ENCODE data around the gene ZNF181. TPM values are rescaled to one million over a fixed set of nuclear protein-coding genes. Genes with fewer than 3 reads are reported as not detected.

ZNF181 gene
- total and polyA plus RNA-seq, 4 donors = 8.9 to 15.2 (median 10.0) TPM

GRCh38 chr19:34725400-34725799 lies 8.6 kb upstream of the ZNF181 start (continued):
- TF ChIP-seq GABPA (IDR thresholded peaks at IDR 0.05 in 1 of 2, conservative IDR thresholded peaks at IDR 0.05 in 1 of 2) = no peak

DNA sequence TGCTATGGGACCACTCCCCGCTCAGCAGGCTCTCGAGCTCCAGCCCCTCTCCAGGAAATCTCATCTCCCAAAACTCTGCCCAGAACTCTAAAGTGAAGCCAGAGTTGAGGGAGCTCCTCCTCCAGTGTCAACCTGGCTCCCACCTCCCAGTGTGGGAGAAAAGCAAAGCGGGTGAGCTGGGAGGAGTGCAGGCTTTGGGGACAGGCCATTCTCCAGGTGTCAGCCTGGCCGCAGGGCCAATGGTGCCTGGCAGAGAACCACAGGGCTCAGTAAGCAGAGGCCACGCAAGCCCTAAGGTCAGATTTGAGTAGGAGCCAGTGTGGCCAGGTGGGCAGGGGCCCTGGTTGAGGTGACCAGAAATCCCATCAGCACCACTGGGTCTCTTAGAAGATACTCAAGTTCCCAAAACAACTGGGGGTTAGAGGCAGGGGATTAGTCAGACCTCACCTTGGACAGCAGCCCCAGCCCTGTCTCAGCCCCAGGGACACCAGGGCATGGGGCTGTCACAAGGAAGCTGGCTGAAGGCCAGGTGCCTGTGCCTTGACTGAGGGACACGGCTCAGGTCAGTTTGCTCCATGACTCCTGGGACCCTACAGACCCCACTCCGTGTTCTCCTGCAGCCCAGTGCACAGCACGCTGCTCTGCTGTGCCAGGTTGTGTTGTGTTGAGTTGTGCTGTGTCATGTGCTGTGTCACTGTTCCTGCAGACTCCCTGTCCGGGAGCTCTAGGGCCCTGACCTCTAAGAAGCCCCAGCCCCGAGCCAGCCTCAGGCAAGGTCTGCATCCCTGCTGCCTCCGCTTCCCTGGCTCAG lies 2.8 kb upstream of the ZNF181 start:
- no peak for DNase-seq (ENCODE audit: low spot score)
- no peaks in the 10 kb centered on the region for H3K27me3 ChIP-seq (ENCODE audit: control insufficient read depth in 4 of 4, insufficient read depth in 4 of 4, low read length in 3 of 4)
- TF ChIP-seq TAF1 (conservative IDR thresholded peaks at IDR 0.05) (no peak), SP1 (IDR thresholded peaks at IDR 0.05) (no peak), GABPA (IDR thresholded peaks at IDR 0.05 in 1 of 2, conservative IDR thresholded peaks at IDR 0.05 in 1 of 2) (no peak), RXRA (IDR thresholded peaks at IDR 0.05) (no peak), FOXA1 (IDR thresholded peaks at IDR 0.05) (no peak), JUND (IDR thresholded peaks at IDR 0.05) (no peak), HNF4G (IDR thresholded peaks at IDR 0.05) (no peak), FOXA2 (IDR thresholded peaks at IDR 0.05) (no peak), MAX (IDR thresholded peaks at IDR 0.05) (no peak)
- TF ChIP-seq, protein P1, sequence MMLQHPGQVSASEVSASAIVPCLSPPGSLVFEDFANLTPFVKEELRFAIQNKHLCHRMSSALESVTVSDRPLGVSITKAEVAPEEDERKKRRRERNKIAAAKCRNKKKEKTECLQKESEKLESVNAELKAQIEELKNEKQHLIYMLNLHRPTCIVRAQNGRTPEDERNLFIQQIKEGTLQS (IDR thresholded peaks at IDR 0.05) = no peak

GRCh38 chr19:34731964-34732363 lies 2.1 kb upstream of the ZNF181 start:
- WGBS = 87% methylated on average over 7 of the region's 7 CpGs
- no peak overlapping the region for H3K9ac ChIP-seq (ENCODE audit: low read depth in 1 of 2, low read length in 2 of 2)
- H3K4me3 ChIP-seq (ENCODE audit: low read depth in 1 of 3, low read length in 3 of 3) = no peak overlapping the region
- peaks cover 0 to 12% (median 5%) of the 10 kb centered on the region in 4 donors for H3K9me3 ChIP-seq (ENCODE audit: control insufficient read depth in 4 of 4, low read length in 3 of 4)
- TF ChIP-seq FOXA1 (IDR thresholded peaks at IDR 0.05) (no peak), ZBTB33 (IDR thresholded peaks at IDR 0.05) (no peak), RXRA (IDR thresholded peaks at IDR 0.05) (no peak), EGR1 (IDR thresholded peaks at IDR 0.05; ENCODE audit: low read depth in 2 of 2) (no peak), NR2F2 (IDR thresholded peaks at IDR 0.05) (no peak), FOXA2 (IDR thresholded peaks at IDR 0.05) (no peak), MAX (IDR thresholded peaks at IDR 0.05) (no peak), REST (IDR thresholded peaks at IDR 0.05) (no peak), GABPA (IDR thresholded peaks at IDR 0.05 in 1 of 2, conservative IDR thresholded peaks at IDR 0.05 in 1 of 2) (no peak), YY1 (IDR thresholded peaks at IDR 0.05) (no peak), HNF4G (IDR thresholded peaks at IDR 0.05) (no peak), SP1 (IDR thresholded peaks at IDR 0.05) (no peak), HNF4A (conservative IDR thresholded peaks at IDR 0.05) (no peak), TAF1 (conservative IDR thresholded peaks at IDR 0.05) (no peak), JUND (IDR thresholded peaks at IDR 0.05) (no peak), RAD21 (IDR thresholded peaks at IDR 0.05) (no peak)
- TF ChIP-seq, protein P2, sequence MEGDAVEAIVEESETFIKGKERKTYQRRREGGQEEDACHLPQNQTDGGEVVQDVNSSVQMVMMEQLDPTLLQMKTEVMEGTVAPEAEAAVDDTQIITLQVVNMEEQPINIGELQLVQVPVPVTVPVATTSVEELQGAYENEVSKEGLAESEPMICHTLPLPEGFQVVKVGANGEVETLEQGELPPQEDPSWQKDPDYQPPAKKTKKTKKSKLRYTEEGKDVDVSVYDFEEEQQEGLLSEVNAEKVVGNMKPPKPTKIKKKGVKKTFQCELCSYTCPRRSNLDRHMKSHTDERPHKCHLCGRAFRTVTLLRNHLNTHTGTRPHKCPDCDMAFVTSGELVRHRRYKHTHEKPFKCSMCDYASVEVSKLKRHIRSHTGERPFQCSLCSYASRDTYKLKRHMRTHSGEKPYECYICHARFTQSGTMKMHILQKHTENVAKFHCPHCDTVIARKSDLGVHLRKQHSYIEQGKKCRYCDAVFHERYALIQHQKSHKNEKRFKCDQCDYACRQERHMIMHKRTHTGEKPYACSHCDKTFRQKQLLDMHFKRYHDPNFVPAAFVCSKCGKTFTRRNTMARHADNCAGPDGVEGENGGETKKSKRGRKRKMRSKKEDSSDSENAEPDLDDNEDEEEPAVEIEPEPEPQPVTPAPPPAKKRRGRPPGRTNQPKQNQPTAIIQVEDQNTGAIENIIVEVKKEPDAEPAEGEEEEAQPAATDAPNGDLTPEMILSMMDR (IDR thresholded peaks at IDR 0.05; ENCODE audit: low read depth, low read length, missing input control) = no peak
- TF ChIP-seq, protein P1 (IDR thresholded peaks at IDR 0.05) = no peak
- no peak for DNase-seq (ENCODE audit: low spot score)
- no peaks in the 10 kb centered on the region for H3K27me3 ChIP-seq (ENCODE audit: control insufficient read depth in 4 of 4, insufficient read depth in 4 of 4, low read length in 3 of 4)
- H3K27ac ChIP-seq (ENCODE audit: low read depth in 1 of 2, low read length in 2 of 2) = no peak overlapping the region
- H3K36me3 ChIP-seq (ENCODE audit: control insufficient read depth in 4 of 4, insufficient read depth in 3 of 4, low read depth in 1 of 4, low read length in 3 of 4) = peaks cover 0 to 14% (median 9%) of the 10 kb centered on the region in 4 donors
- H3K4me1 ChIP-seq (ENCODE audit: control insufficient read depth in 4 of 4, insufficient read depth in 4 of 4, low read length in 3 of 4) = peaks cover 5 to 18% (median 15%) of the 10 kb centered on the region in 4 donors

More for the DNA sequence above, 2.8 kb upstream of the ZNF181 start:
- Histone ChIP-seq H3K4me3 (ENCODE audit: low read depth in 1 of 3, low read length in 3 of 3) (no peak overlapping the region), H3K36me3 (ENCODE audit: control insufficient read depth in 4 of 4, insufficient read depth in 3 of 4, low read depth in 1 of 4, low read length in 3 of 4) (peaks cover 0 to 8% (median 6%) of the 10 kb centered on the region in 4 donors), H3K9me3 (ENCODE audit: control insufficient read depth in 4 of 4, low read length in 3 of 4) (peaks cover 0 to 10% (median 4%) of the 10 kb centered on the region in 4 donors), H3K27ac (ENCODE audit: low read depth in 1 of 2, low read length in 2 of 2) (no peak overlapping the region), H3K9ac (ENCODE audit: low read depth in 1 of 2, low read length in 2 of 2) (no peak overlapping the region), H3K4me1 (ENCODE audit: control insufficient read depth in 4 of 4, insufficient read depth in 4 of 4, low read length in 3 of 4) (peaks cover 5 to 18% (median 15%) of the 10 kb centered on the region in 4 donors)
- WGBS = 91% methylated on average over 11 of the region's 11 CpGs

Measured in liver (tissue), 9 donors.